ENCODE measurements around the gene TMEM131.

The TMEM131 gene

DNA sequence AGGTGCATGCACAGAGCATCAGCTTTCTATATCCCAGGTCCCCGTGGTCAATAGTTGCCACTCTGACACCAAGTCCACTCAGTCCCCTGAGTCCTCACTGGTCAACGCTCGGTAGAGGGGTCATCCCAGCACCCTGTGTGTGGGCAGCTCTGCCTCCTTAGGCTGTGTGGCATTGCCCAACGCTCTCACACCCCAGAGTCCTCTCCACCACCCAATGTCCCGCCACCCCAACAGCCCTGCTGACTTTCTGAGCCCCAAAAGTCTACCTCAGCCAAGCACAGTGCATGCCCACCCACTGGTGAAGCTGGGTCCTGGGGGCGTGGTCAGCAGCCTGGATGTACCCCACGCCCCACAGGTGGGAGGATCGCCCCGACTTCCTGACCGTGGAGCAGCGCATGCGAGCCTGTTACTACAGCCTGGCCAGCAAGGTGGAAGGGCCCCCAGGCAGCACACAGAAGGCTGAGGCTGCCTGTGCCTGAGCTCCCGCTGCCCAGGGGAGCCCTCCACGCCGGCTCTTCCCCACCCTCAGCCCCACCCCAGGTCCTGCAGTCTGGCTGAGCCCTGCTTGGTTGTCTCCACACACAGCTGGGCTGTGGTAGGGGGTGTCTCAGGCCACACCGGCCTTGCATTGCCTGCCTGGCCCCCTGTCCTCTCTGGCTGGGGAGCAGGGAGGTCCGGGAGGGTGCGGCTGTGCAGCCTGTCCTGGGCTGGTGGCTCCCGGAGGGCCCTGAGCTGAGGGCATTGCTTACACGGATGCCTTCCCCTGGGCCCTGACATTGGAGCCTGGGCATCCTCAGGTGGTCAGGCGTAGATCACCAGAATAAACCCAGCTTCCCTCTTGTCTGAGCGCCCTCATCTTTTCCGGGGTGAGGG lies 256.5 kb downstream of the TMEM131 start:
- no peak for DNase-seq (ENCODE audit: low read depth, low spot score)

DNA sequence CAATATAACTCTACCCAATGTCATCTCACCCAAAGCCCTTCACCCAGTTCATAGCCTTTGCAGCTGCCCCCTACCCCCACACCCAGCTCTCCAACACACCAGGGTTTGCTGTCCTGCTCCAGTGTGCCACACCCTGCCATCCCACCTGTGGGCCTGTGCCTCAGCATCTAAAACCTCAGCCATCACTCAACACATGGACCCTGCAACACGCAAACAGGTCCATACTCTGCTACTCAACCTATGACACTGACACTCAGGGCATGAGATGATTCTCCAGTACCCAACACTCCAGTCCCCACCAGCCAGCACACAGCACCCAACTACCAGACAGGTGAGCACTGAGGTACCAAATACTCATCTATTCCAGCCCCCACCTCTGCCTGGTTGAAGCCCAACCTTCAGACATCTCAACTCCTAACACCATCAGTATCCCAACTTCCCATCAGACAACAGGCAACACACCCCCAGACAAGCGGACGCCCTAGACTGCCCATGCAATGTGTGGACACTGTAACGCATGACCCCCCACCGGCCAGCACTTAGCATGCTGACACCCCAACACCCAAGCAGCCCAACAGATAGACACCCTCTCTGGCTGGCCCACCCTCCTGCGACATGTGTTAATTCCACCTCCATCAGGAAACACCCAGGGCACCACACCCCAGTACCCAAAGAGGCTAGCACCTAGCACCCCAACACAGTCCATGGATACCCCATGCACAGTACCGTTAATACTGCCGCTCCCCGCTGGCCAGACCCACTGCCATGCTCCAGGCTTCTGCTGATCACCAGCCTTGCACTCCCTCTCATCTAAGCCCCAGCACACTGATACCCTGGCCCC lies 257.3 kb downstream of the TMEM131 start:
- DNase-seq (ENCODE audit: low read depth, low spot score), result no peak

DNA sequence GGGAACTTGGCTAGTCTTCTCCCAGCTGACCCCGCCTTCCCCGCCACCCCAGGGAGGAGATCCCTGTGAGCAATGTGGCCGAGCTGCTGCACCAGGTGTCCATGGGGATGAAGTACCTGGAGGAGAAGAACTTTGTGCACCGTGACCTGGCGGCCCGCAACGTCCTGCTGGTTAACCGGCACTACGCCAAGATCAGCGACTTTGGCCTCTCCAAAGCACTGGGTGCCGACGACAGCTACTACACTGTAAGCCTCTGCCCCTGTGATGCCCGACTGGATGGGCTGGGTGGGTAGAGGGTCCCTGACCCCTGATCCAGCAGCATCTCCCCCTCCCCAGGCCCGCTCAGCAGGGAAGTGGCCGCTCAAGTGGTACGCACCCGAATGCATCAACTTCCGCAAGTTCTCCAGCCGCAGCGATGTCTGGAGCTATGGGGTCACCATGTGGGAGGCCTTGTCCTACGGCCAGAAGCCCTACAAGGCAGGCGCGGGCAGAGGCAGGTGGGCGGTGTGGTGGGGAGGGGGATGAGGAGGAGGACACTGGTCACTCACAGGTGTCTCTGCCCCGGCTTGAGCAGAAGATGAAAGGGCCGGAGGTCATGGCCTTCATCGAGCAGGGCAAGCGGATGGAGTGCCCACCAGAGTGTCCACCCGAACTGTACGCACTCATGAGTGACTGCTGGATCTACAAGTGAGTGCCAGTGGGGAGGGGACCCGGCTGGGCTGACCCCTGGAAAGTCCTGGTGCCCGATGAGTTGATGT lies 258.1 kb downstream of the TMEM131 start:
- DNase-seq (ENCODE audit: low read depth, low spot score), result no peak

DNA sequence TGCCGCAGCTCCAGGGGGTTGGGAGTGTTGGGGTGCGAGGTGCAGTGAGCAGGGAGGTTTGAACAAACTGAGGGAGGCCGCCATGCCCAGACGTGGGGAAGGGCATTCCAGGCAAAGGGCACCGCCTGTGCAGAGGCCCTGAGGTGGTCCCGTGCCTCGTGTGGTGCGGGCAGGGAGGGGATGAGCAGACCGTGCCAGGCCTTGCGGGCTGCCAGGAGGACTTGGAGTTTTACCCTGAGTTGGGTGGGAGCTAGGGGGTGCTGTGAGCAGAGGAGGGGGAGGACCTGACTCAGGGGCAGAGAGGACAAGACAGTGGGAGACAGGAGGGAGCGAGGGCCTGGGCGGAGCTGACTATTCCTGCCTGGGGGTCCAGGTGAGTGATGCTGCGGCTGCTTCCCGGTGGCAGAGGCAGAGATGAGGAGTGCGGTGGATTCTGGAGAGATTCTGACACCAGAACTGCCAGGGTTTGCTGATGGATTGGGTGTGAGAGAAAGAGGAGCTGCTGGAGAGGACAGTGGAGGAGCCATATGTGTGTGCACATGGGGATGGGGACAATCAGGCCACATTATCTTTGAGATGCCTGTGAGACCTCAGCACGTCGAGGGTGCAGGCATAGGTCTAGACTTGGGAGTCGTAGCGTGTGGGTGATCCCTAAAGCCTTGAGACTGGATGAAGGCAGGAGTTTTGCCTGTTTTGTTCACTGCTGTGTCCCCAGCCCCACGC lies 259.0 kb downstream of the TMEM131 start:
- no peak for DNase-seq (ENCODE audit: low read depth, low spot score)

DNA sequence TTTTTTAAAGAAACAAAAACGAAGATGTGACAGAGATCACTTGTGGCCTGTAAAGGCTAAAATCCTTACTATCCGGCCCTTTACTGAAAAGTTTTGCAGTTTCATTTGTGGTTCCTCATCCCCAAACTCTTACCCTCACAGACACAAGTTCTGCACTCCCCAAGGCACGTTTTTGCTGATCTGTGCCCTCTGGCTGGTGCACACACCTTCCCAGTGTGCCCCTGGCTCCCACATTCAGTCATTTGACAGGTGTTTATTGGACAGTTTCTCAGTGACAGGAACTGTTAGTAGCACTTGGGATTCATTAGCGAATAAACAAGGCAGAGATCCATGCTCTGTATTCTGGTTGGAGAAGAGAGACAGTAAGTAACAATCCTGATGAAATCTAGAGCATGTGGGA lies 259.6 kb downstream of the TMEM131 start:
- DNase-seq (ENCODE audit: low read depth, low spot score), result no peak

DNA sequence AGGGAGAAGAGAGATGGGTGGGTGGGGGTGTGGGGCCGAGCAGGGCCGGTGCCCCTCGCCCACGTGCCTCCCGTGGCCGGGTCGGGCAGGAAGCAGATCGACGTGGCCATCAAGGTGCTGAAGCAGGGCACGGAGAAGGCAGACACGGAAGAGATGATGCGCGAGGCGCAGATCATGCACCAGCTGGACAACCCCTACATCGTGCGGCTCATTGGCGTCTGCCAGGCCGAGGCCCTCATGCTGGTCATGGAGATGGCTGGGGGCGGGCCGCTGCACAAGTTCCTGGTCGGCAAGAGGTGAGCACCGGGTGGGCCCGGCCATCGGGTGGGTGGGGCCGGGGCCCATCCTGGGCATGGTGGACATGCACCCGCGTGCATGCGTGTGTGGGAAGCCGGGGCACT lies 260.6 kb downstream of the TMEM131 start:
- no peak for DNase-seq (ENCODE audit: low read depth, low spot score)

DNA sequence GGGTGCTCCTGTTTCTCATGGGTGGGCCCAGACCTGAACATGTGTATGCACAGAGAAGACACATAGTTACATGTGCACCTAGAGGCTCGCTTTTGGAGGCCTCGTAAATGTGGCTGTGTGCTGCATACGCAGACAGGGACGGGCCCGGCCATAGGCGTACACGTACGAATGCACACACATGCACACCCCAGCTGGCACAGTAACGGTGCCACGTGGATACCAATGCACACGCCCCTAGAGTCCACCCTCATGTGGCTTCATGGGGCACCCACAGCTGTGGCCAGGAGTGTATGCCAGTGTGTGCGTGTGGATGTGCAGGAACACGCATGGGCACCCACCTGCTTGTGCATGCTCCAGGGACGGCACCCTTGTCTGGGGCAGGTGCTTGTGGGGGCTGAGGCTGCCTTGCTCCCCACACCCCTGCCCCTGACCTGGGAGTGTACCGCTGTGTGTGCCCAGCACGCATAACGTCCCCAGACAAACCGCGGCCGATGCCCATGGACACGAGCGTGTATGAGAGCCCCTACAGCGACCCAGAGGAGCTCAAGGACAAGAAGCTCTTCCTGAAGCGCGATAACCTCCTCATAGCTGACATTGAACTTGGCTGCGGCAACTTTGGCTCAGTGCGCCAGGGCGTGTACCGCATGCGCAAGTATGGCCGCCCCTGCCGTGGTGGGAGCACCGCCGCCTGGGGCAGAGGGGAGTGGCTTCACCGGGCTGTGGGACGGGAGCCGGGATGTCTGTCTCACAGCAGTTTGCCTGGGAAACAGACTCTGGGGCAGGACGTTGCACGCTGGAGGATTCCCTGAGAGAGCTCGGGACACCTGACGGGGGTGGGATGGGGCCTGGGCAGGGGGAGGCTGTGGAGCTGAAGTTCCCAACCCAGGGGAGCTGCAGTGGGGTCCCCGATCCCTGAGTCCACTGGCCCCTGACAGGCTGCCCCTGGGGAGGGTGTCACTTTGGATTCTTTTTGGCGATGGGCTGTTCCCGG lies 261.4 kb downstream of the TMEM131 start:
- no peak for DNase-seq (ENCODE audit: low read depth, low spot score)

DNA sequence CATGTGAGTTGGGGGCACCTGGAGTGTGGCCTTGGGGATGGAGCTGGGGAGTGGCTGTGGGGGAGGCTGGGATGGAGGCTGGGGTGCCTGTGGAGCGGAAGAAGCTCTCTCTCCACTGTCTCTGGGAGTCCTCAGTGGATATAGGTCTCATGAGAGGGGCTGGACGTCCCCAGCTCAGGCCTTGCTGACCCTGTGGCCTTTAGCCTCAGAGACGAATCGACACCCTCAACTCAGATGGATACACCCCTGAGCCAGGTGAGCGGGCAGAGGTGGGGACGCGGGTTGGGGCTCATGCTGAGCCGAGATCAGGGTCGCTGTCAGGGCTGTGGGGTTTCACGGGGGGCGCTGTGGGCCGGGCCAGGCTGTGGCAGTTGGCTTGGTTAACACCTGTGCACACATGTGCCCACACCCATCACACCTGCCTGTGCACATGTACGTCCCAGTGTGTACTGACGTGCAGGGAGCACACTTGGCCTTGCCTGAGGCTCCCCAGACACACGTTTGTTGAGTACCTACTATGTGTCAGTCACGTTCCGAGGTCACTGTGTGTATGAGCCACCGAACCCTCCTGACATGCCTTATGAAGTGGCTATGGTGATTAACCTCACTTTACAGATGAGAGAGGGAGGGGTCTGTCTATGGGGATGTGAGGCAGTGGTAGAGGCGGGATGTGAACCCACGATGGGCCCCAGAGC lies 262.3 kb downstream of the TMEM131 start:
- no peak for DNase-seq (ENCODE audit: low read depth, low spot score)

DNA sequence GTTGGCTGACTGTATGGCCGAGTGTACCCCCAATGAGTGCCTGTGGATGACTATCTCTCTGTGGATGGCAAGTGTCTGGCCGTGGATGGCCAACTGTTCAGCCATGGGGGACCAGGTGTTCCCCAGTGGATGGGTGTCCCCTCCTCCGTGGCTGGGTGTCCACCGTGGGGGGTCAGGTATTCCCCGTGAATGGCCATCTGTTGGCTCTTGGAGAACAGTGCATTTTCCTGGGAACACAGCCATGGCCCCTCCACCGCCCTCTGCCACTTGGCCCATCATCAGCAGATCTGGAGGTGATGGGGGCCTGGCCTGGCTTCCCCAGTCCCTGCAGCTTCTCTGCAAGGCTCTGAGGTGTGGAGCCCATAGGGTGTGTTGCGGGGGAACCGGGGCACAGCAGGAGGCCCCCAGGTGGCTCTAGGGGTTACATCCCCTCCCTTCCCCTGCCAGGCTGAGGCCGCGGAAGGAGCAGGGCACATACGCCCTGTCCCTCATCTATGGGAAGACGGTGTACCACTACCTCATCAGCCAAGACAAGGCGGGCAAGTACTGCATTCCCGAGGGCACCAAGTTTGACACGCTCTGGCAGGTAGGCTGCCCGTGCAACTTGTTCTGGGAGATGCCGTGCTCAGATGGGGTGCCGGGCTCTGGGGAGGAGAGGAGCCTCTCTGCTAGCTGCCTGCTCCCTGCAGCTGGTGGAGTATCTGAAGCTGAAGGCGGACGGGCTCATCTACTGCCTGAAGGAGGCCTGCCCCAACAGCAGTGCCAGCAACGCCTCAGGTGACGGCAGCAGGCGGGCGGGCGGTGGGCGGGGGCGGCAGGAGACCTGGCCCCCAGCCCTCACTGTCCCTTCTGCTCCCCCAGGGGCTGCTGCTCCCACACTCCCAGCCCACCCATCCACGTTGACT lies 263.1 kb downstream of the TMEM131 start:
- DNase-seq (ENCODE audit: low read depth, low spot score), result no peak

DNA sequence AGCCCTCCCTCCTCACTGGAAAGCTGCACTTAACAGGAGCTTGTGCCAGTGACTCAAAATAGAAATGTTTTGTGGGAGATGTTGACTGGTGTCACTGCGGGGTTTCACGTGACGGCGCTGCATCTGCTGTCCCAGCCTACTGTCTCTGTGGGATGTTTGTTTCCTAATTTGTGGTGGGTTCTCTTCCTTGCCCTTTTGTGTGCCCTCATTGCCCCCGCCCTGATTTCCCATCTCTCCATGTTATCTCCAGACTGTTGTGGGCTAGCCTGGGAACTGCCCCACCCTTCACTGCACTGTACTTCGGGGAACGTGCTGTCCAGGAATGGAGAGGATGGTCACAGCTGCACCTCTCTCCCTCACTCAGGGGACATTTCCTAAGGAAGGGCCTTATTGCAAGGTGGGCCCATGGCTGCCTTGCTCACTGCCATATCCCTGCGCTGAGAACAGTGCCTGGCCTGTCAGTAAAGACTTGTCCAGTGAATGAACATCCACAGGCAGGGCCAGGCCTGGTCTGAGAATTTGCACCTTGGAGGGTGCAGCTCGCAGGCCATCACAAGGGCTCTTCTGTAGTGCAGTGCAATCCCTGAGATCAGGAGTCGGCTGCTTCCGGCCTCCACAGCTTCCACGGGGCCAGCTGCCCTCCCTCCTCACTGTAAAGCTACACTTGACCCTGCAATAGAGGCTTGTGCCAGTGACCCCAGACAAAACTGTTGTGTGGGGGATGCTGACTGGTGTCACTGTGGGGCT lies 264.3 kb downstream of the TMEM131 start:
- DNase-seq (ENCODE audit: low read depth, low spot score), result no peak

DNA sequence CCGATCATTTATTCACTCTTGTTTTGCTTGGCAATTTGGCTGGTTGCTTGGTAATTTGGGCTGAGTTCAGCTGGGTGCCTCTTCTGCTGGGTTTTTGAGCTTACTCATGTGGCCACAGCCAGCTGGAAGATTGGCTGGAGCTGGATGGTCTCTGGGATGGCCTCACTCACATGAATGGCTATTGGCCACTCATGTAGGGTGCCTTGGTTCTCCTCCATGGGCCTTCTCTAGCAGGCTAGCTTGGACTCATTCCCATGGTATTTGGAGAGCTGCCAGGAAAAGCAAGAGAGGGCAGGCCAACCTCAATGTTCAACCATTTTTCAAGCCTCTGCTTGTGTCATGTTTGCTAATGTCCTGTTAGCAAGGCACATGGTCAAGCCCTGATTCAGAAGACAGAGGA lies 265.5 kb downstream of the TMEM131 start:
- DNase-seq (ENCODE audit: low read depth, low spot score), result no peak

DNA sequence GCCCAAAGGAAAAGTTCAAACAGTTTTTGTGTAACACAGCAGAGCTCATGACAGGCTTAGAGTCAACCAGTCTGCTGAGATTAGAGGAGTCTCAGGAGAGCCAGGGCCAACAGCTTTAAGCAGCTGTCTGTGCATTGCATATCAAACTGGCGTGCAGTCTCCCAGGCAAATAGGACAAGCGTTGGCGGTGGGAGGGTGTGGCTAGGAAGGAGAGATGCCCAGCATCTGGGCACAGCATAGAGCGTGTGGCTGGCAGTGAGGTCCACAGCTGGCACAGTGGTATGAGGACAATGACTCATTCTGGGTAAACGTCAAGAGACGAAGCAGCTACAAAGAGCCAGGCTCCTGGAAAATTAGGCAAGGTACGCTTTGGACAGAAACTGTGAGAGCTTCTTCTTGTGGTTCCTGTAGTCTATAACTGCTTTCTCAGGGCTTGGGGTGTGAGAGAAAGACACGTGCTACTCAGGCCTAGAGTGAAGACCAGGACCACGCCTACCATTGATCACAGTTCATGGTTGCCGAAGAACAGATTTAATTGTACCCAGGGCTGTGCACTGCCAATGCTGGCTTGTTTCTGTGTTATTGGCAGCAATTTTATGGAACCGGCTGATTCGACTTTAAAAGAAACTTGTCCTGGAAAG lies 267.5 kb downstream of the TMEM131 start:
- DNase-seq (ENCODE audit: low read depth, low spot score), result no peak

DNA sequence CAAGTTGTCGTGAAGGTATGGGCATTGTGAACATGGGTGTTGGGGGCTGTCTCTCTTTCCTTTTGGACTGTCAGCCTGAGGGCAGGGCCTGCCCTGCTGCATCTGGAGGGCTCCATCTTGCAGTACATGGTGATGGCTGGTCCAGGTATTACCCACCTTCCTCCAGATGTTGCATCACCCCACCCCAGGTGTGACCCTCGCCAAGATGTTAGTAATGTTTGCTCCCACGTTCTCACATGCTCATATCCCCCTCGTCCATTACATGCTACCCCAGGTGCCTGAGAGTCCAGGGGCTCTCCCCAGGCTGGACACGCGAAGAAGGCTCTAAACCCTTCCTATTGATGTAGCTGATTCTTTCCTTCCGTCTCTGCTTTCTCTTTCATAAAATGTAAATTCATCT lies 268.5 kb downstream of the TMEM131 start:
- DNase-seq (ENCODE audit: low read depth, low spot score), result no peak

DNA sequence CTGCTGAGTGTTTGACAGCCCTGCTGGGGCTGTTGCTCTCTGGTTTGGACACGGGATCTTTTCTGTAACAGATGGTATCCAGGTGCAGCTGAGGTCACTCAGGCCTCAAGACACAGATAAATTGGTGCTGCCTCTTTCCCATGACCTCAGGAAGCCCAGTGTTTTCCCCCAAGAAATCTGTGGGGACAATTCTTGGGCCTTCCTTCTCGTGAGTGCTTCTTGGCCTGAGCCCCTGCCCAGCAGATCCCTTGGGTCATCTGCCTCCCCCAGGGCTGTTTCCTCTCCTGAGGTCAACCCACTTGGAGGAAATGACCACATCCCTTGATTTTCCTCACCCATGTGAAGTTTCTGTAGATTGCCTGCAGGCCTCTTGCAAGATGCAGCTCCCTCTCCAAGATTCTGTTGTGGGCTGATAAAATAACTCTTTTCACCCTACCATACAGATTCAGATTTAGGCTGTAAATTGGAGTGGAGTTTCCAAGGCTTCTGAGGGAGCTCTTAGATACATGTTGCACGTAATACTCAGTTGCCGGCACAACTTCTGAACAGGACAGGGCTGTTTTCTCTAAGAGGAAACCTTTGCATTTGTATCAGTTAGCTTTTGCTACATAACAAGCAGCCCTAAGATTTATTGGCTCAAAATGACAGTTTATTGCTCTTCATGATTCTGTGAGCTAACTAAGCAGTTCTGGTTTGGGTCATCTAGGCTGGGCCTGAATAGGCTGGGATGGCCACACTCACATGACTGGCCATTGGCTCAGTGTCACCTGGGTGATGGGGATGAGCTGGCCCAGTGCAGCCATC lies 269.3 kb downstream of the TMEM131 start:
- DNase-seq (ENCODE audit: low read depth, low spot score), result no peak

DNA sequence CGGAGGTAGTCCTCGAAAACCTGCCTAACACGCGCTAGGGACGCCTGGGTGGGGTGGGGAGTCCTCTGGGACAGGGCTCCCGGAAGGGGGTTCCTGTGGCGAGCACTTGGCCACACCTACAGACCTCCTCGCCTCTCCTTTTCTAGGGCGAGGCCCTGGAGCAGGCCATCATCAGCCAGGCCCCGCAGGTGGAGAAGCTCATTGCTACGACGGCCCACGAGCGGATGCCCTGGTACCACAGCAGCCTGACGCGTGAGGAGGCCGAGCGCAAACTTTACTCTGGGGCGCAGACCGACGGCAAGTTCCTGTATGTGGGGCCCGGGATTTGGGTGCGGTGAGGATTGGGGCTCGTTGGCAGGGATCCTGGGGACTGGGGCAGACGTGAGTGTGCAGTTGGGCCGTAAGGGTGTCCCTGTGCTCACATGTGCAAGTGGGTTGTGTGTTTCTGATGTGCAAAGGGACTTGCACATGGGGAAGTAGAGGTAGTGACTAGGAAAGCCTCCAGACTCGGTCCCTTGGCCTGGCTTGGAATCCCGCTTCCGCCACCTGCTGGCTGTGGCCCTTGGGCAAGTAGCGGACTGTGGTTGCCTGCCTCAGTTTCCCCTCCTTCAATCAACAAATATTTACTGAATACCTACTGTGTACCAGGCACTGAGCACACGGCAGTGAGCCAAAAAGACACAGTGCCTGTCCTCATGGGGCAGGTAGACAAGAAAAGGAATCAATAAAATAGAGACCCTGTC lies 270.6 kb downstream of the TMEM131 start:
- no peak for DNase-seq (ENCODE audit: low read depth, low spot score)

DNA sequence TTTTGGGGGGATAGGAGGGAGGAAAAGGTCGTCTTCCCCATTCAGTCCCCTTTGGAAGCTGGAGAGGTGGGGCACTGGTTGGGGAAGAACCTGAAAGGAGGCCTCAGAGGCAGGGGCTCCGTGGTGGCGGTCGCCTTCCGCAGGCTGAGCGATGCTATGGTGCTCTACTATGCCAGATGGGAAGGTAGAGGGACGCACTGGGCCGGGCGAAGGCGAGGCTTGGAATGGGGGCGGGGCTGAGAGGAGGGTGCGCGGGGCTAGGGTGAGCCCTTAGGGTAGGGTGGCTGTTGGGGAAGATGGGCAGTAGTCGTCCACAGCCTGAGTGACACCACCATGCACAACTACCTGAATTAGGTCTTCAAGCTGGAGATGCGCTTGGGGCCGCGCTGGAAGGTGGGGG lies 271.2 kb downstream of the TMEM131 start:
- DNase-seq (ENCODE audit: low read depth, low spot score), result no peak
